ENCODE data around the gene JAG2.

Gene JAG2

DNA sequence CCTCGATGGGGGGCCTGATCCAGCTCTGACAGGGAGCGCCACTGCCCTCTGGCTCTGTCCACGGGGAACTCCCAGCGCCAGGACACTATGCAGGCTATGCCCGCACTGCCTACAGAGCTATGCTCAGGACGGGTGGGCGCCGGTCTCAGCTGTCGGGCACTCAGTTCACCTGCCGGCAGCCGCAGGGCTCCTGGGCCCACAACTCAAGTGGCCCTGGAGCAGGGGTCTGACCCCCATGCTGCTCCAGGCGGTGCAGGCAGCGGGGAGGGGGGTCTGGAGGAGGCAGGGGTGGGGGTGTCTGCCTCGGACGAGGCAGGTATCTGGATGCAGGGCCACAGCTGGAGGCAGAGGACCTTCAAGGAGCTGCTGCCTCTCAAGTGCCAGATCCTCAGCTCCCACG lies 41.1 kb upstream of the JAG2 start:
- H3K9me3 ChIP-seq = no peaks in the 10 kb centered on the region
- DNase-seq = no peak
- no peak overlapping the region for H3K27ac ChIP-seq
- no peak overlapping the region for H3K4me3 ChIP-seq
- H3K27me3 ChIP-seq = no peaks in the 10 kb centered on the region
- H3K4me1 ChIP-seq = peaks cover 0 to 24% (median 10%) of the 10 kb centered on the region in 4 donors
- TF ChIP-seq CTCF (IDR thresholded peaks at IDR 0.05) = no peak
- intact Hi-C loops (cut with DNase I; ENCODE audit: low total_unique reads) = no loop called here
- H3K36me3 ChIP-seq = peaks cover 7 to 62% (median 29%) of the 10 kb centered on the region in 3 donors

DNA sequence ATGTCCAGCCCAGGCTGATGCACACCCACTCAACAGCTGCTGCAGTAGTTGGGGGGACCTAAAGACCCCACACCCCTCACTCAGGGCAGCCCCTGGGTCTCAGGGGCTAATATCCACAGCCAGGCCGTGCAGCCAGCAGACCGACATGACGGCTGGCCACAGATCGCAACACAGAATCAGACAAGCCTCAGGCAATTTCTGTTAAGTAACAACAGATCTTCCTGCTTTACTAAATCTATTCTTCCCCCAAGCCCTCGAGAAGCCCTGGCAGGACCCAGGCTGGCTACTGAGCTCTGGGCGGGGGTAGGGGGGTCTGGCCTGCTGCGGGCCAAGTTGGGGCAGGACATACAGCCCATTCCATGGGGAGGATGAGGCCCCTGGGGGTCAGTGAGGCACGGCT lies 40.5 kb upstream of the JAG2 start:
- no peak for DNase-seq
- Histone ChIP-seq H3K4me1 (peaks cover 0 to 29% (median 15%) of the 10 kb centered on the region in 4 donors), H3K9me3 (no peaks in the 10 kb centered on the region), H3K27me3 (no peaks in the 10 kb centered on the region), H3K36me3 (peaks cover 7 to 57% (median 29%) of the 10 kb centered on the region in 3 donors), H3K4me3 (no peak overlapping the region), H3K27ac (no peak overlapping the region)
- no peak for TF ChIP-seq CTCF (IDR thresholded peaks at IDR 0.05)
- intact Hi-C loops (cut with DNase I; ENCODE audit: low total_unique reads) = no loop called here

- Histone ChIP-seq H3K4me1 (peaks cover 0 to 33% (median 17%) of the 10 kb centered on the region in 4 donors), H3K36me3 (peaks cover 7 to 53% (median 29%) of the 10 kb centered on the region in 3 donors), H3K27ac (no peak overlapping the region), H3K27me3 (peaks cover 0 to 1% of the 10 kb centered on the region in 2 donors), H3K4me3 (no peak overlapping the region), H3K9me3 (no peaks in the 10 kb centered on the region)
- intact Hi-C loops (cut with DNase I; ENCODE audit: low total_unique reads) = no loop called here
- TF ChIP-seq CTCF (IDR thresholded peaks at IDR 0.05) = no peak
- no peak for DNase-seq
Observed at GRCh38 chr14:105208738-105209075, 40.1 kb upstream of the JAG2 start.

DNA sequence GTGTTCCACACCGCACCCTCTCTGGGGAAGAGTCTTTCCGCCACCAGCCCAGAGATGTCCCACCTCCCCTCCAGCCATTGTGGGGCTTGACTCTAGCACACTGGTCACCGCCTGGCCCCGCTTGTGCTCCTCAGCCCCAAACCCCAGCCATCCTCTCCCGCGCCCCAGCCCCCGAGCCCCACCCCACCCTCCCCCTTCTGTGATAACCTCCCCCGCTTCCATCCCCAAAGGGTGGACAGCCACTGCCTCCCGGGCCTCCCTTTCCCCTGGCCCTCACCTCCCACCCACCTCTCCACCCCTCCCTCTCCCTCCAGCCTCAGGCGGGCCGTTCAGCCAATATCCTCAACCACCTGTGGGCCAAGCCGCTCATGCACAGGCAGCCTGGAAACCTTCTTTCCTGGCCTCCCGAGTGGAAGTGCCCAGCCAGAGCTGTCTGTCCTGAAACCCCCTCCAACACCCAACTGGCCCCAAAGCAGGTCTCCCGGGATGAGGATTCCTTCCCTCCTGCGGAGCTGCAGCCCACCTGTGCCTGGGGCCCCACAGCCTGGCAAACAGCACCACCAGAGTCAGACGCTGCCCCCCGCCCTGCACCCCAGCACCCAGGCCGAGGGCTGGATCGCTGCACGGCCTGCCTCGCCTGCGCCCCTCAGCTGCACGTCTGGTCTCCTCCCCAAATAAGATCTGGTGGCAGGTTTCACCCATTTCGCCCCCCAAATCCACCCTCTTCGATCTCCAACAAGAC lies 39.6 kb upstream of the JAG2 start:
- no peaks in the 10 kb centered on the region for H3K9me3 ChIP-seq
- H3K27ac ChIP-seq = no peak overlapping the region
- intact Hi-C loops (cut with DNase I; ENCODE audit: low total_unique reads) = loop anchor here (2.0 kb wide), 1 partner anchor 323 kb away; no protein-coding TSS in a partner anchor
- no peak overlapping the region for H3K4me3 ChIP-seq
- H3K36me3 ChIP-seq = peaks cover 7 to 48% (median 28%) of the 10 kb centered on the region in 3 donors
- H3K27me3 ChIP-seq = peaks cover 0 to 7% of the 10 kb centered on the region in 2 donors
- no peak for TF ChIP-seq CTCF (IDR thresholded peaks at IDR 0.05)
- peaks cover 0 to 38% (median 20%) of the 10 kb centered on the region in 4 donors for H3K4me1 ChIP-seq
- DNase-seq = no peak

- Histone ChIP-seq H3K27ac (no peak overlapping the region), H3K27me3 (peaks cover 0 to 9% of the 10 kb centered on the region in 2 donors), H3K36me3 (peaks cover 7 to 41% (median 21%) of the 10 kb centered on the region in 3 donors), H3K4me1 (peaks cover 0 to 41% (median 24%) of the 10 kb centered on the region in 4 donors), H3K4me3 (no peak overlapping the region), H3K9me3 (no peaks in the 10 kb centered on the region)
- no peak for DNase-seq
- no peak for TF ChIP-seq CTCF (IDR thresholded peaks at IDR 0.05)
- intact Hi-C loops (cut with DNase I; ENCODE audit: low total_unique reads) = loop anchor here (2.0 kb wide), 1 partner anchor 323 kb away; no protein-coding TSS in a partner anchor
Observed at GRCh38 chr14:105207460-105207901, 38.9 kb upstream of the JAG2 start.

All from tibial artery (tissue), 4 donors.